ENCODE results near the gene TPST1.

The TPST1 gene

GRCh38 chr7:66352071-66352470 lies 146.9 kb downstream of the TPST1 start:
- in situ Hi-C loops (cut with HindIII; ENCODE audit: low pct_ligation_motif_present, low sequenced_read_pairs) = no loop called here
- Histone ChIP-seq H3K4me3 (ENCODE audit: low read depth, low read length) (peak overlapping the region; percentile 9), H3K36me3 (replicated peaks) (no peaks in the 10 kb centered on the region), H3K27me3 (replicated peaks) (no peaks in the 10 kb centered on the region), H3K27ac (peak overlapping the region; percentile 10)
- DNase-seq = peak; percentile 43
- TF ChIP-seq CTCF (IDR thresholded peaks at IDR 0.05; ENCODE audit: low read depth, low read length, missing control alignments) = peak; percentile 47

- H3K27ac ChIP-seq = no peak overlapping the region
- in situ Hi-C loops (cut with HindIII; ENCODE audit: low pct_ligation_motif_present, low sequenced_read_pairs) = no loop called here
- TF ChIP-seq CTCF (IDR thresholded peaks at IDR 0.05; ENCODE audit: low read depth, low read length, missing control alignments) = no peak
- no peak overlapping the region for H3K4me3 ChIP-seq (ENCODE audit: low read depth, low read length)
- DNase-seq = no peak
- no peaks in the 10 kb centered on the region for H3K27me3 ChIP-seq (replicated peaks)
- no peaks in the 10 kb centered on the region for H3K36me3 ChIP-seq (replicated peaks)
Observed at GRCh38 chr7:66353547-66353946, 148.4 kb downstream of the TPST1 start.

GRCh38 chr7:66355756-66356155 lies 150.6 kb downstream of the TPST1 start:
- H3K27ac ChIP-seq = no peak overlapping the region
- TF ChIP-seq CTCF (IDR thresholded peaks at IDR 0.05; ENCODE audit: low read depth, low read length, missing control alignments) = no peak
- no peaks in the 10 kb centered on the region for H3K27me3 ChIP-seq (replicated peaks)
- no peaks in the 10 kb centered on the region for H3K36me3 ChIP-seq (replicated peaks)
- in situ Hi-C loops (cut with HindIII; ENCODE audit: low pct_ligation_motif_present, low sequenced_read_pairs) = no loop called here
- no peak overlapping the region for H3K4me3 ChIP-seq (ENCODE audit: low read depth, low read length)
- no peak for DNase-seq

- H3K27ac ChIP-seq = peak overlapping the region; percentile 29
- TF ChIP-seq CTCF (IDR thresholded peaks at IDR 0.05; ENCODE audit: low read depth, low read length, missing control alignments) = no peak
- no peak overlapping the region for H3K4me3 ChIP-seq (ENCODE audit: low read depth, low read length)
- no peaks in the 10 kb centered on the region for H3K36me3 ChIP-seq (replicated peaks)
- DNase-seq = no peak
- in situ Hi-C loops (cut with HindIII; ENCODE audit: low pct_ligation_motif_present, low sequenced_read_pairs) = no loop called here
- H3K27me3 ChIP-seq (replicated peaks) = no peaks in the 10 kb centered on the region
Observed at GRCh38 chr7:66356277-66356721, 151.2 kb downstream of the TPST1 start.

GRCh38 chr7:66357087-66357486 lies 152.0 kb downstream of the TPST1 start:
- H3K4me3 ChIP-seq (ENCODE audit: low read depth, low read length) = no peak overlapping the region
- H3K36me3 ChIP-seq (replicated peaks) = no peaks in the 10 kb centered on the region
- DNase-seq = no peak
- no peak overlapping the region for H3K27ac ChIP-seq
- TF ChIP-seq CTCF (IDR thresholded peaks at IDR 0.05; ENCODE audit: low read depth, low read length, missing control alignments) = no peak
- no peaks in the 10 kb centered on the region for H3K27me3 ChIP-seq (replicated peaks)
- in situ Hi-C loops (cut with HindIII; ENCODE audit: low pct_ligation_motif_present, low sequenced_read_pairs) = no loop called here

GRCh38 chr7:66359656-66360211 lies 154.6 kb downstream of the TPST1 start:
- Histone ChIP-seq H3K27me3 (replicated peaks) (no peaks in the 10 kb centered on the region), H3K4me3 (ENCODE audit: low read depth, low read length) (no peak overlapping the region), H3K27ac (no peak overlapping the region), H3K36me3 (replicated peaks) (no peaks in the 10 kb centered on the region)
- DNase-seq = no peak
- in situ Hi-C loops (cut with HindIII; ENCODE audit: low pct_ligation_motif_present, low sequenced_read_pairs) = no loop called here
- no peak for TF ChIP-seq CTCF (IDR thresholded peaks at IDR 0.05; ENCODE audit: low read depth, low read length, missing control alignments)
